GM23248 (cell line): ENCODE measurements around the gene XKR7. TPM values are rescaled to one million over a fixed set of nuclear protein-coding genes. Genes with fewer than 3 reads are reported as not detected.
A peak's percentile ranks its signal among the peaks of the same experiment; 100 is the strongest.

Experiments used
- DNase-seq: peaks from one replicate; pipeline ENCODE4 v3.0.0-alpha.2; 2015
- H2AFZ ChIP-seq: fragments of 200-600 bp; sonication (generic); 2 replicates; pipeline ENCODE4 v1.6.1; 2016; ENCODE audit warnings: antibody characterized with exemption
- H3F3A ChIP-seq: fragments of 200-600 bp; sonication (generic); 2 replicates; pipeline ENCODE4 v1.6.1; 2016; ENCODE audit warnings: mild to moderate bottlenecking, antibody characterized with exemption, mixed run types; ENCODE audit not compliant: insufficient read depth
- H3K27ac ChIP-seq: fragments of 200-600 bp; sonication (generic); 2 replicates; pipeline ENCODE4 v1.5.1; 2016; ENCODE audit warnings: mild to moderate bottlenecking
- H3K27me3 ChIP-seq: fragments of 200-600 bp; sonication (generic); replicated peaks from 2 replicates; pipeline ENCODE4 v1.6.1; 2016; ENCODE audit warnings: mild to moderate bottlenecking; ENCODE audit not compliant: insufficient read depth
- H3K36me3 ChIP-seq: fragments of 200-600 bp; sonication (generic); 2 replicates; pipeline ENCODE4 v1.6.1; 2016; ENCODE audit warnings: low read depth, mild to moderate bottlenecking
- H3K4me1 ChIP-seq: fragments of 200-600 bp; sonication (generic); 2 replicates; pipeline ENCODE4 v1.6.1; 2016; ENCODE audit warnings: mild to moderate bottlenecking; ENCODE audit not compliant: insufficient read depth
- H3K4me2 ChIP-seq: fragments of 200-600 bp; sonication (generic); one replicate; pipeline ENCODE4 v1.6.1; 2016; ENCODE audit warnings: mild to moderate bottlenecking; ENCODE audit not compliant: unreplicated experiment
- H3K4me3 ChIP-seq: fragments of 200-600 bp; sonication (generic); 2 replicates; pipeline ENCODE4 v1.5.1; 2016; ENCODE audit warnings: mild to moderate bottlenecking
- H3K79me2 ChIP-seq: fragments of 200-600 bp; sonication (generic); 2 replicates; pipeline ENCODE4 v1.6.1; 2016; ENCODE audit warnings: mild to moderate bottlenecking; ENCODE audit not compliant: insufficient read depth
- H3K9ac ChIP-seq: fragments of 200-600 bp; sonication (generic); 2 replicates; pipeline ENCODE4 v1.6.1; 2016; ENCODE audit warnings: mild to moderate bottlenecking
- H3K9me2 ChIP-seq: fragments of 200-600 bp; sonication (generic); 2 replicates; pipeline ENCODE4 v1.6.1; 2016; ENCODE audit warnings: mixed run types, mild to moderate bottlenecking, moderate library complexity; ENCODE audit not compliant: insufficient read depth
- H3K9me3 ChIP-seq: fragments of 200-600 bp; sonication (generic); one replicate; pipeline ENCODE4 v1.6.1; 2017; ENCODE audit warnings: low read depth
- H4K20me1 ChIP-seq: fragments of 200-600 bp; sonication (generic); 2 replicates; pipeline ENCODE4 v1.6.0; 2016; ENCODE audit not compliant: insufficient read depth
- EZH2 ChIP-seq: fragments of 200-600 bp; sonication (generic); IDR thresholded peaks from 2 replicates; pipeline ENCODE4 v1.6.1; 2018; ENCODE audit warnings: antibody characterized with exemption, mild to moderate bottlenecking; ENCODE audit not compliant: insufficient read depth, poor library complexity, severe bottlenecking
- EZH2phosphoT487 ChIP-seq: fragments of 200-600 bp; sonication (generic); IDR thresholded peaks from 2 replicates; pipeline ENCODE4 v1.6.1; 2018; ENCODE audit warnings: antibody characterized with exemption, moderate library complexity, mild to moderate bottlenecking, low read depth; ENCODE audit not compliant: insufficient read depth
- WGBS, 2 experiments: methylation state at CpG; one replicate each; pipeline ENCODE4 v1.1.6; 2015 to 2017; ENCODE audit warnings: low lambda C conversion rate in 2 of 2, low coverage in 1 of 2; ENCODE audit errors: missing lambda C conversion rate in 2 of 2; 5-methylcytosine and 5-hydroxymethylcytosine counted together
- in situ Hi-C: fragments of 300-500 bp; cut with MboI; formaldehyde crosslinking; loops from 2 replicates; pipeline ENCODE4 v1.15.0; 2020
- polyA plus RNA-seq: library from polyadenylated mRNA; unstranded; fragments of >200 nt; fragmentation: Nextera tagmentation; extraction: Ambion mirVana; gene quantifications from 2 replicates; pipeline ENCODE4 v1.2.1, GENCODE V29; 2016
- total RNA-seq: library from RNA; depleted of rRNA; stranded (reverse); fragments of >200 nt; shearing (Covaris generic); gene quantifications from 2 replicates; pipeline ENCODE4 v1.2.3, GENCODE V29; 2014

The XKR7 gene
- total and polyA plus RNA-seq, 2 experiments from 2014 or later, result not detected

GRCh38 chr20:31966991-31967655 lies 828 bp upstream of the XKR7 start:
- no peak overlapping the region for H3K27ac ChIP-seq
- H3K79me2 ChIP-seq, result no peaks in the 10 kb centered on the region
- no peak for DNase-seq
- no peaks in the 10 kb centered on the region for H3K4me1 ChIP-seq
- H3K4me3 ChIP-seq, result no peak overlapping the region
- peaks cover 58% of the 10 kb centered on the region for H3K27me3 ChIP-seq
- H3K9ac ChIP-seq, result no peak overlapping the region
- no peaks in the 10 kb centered on the region for H4K20me1 ChIP-seq
- no peaks in the 10 kb centered on the region for H3K9me3 ChIP-seq
- no peaks in the 10 kb centered on the region for H3F3A ChIP-seq
- no peak overlapping the region for H2AFZ ChIP-seq
- 1 to 2% methylated on average over 5 of the region's 5 CpGs for WGBS, 2 experiments
- TF ChIP-seq EZH2phosphoT487 (no peak), EZH2 (no peak)
- H3K4me2 ChIP-seq, result no peak overlapping the region
- H3K9me2 ChIP-seq, result no peaks in the 10 kb centered on the region
- H3K36me3 ChIP-seq, result no peaks in the 10 kb centered on the region
- in situ Hi-C loops, result no loop called here

GRCh38 chr20:31968291-31969126 lies 558 bp downstream of the XKR7 start:
- no peak overlapping the region for H3K4me2 ChIP-seq

GRCh38 chr20:31969991-31970390 lies 2.0 kb downstream of the XKR7 start:
- in situ Hi-C loops, result no loop called here
- 19 to 26% methylated on average over 5 of the region's 5 CpGs for whole genome bisulfite sequencing, 2 experiments
- no peak overlapping the region for H3K4me2 ChIP-seq
- H4K20me1 ChIP-seq, result no peaks in the 10 kb centered on the region
- no peak overlapping the region for H3K4me3 ChIP-seq
- H3K9me3 ChIP-seq, result no peaks in the 10 kb centered on the region
- H3K36me3 ChIP-seq, result no peaks in the 10 kb centered on the region
- H3K27me3 ChIP-seq, result peaks cover 49% of the 10 kb centered on the region
- H3K9ac ChIP-seq, result no peak overlapping the region
- no peaks in the 10 kb centered on the region for H3F3A ChIP-seq
- no peak overlapping the region for H2AFZ ChIP-seq
- TF ChIP-seq EZH2phosphoT487, result no peak
- no peak for TF ChIP-seq EZH2
- DNase-seq, result no peak
- no peak overlapping the region for H3K27ac ChIP-seq
- H3K4me1 ChIP-seq, result no peaks in the 10 kb centered on the region
- H3K79me2 ChIP-seq, result no peaks in the 10 kb centered on the region
- no peaks in the 10 kb centered on the region for H3K9me2 ChIP-seq

More at GRCh38 chr20:31968291-31969126, 558 bp downstream of the XKR7 start:
- Histone ChIP-seq H3K27me3 (peaks cover 58% of the 10 kb centered on the region), H3K27ac (no peak overlapping the region), H3K36me3 (no peaks in the 10 kb centered on the region), H2AFZ (no peak overlapping the region), H3K9me2 (no peaks in the 10 kb centered on the region), H3F3A (no peaks in the 10 kb centered on the region), H3K9ac (no peak overlapping the region), H3K4me3 (no peak overlapping the region), H3K9me3 (no peaks in the 10 kb centered on the region), H3K4me1 (no peaks in the 10 kb centered on the region), H3K79me2 (no peaks in the 10 kb centered on the region), H4K20me1 (no peaks in the 10 kb centered on the region)
- no peak for TF ChIP-seq EZH2
- no peak for TF ChIP-seq EZH2phosphoT487
- peak; percentile 74 for DNase-seq
- 2 to 3% methylated on average over 27 to 54 of the region's 57 CpGs for WGBS, 2 experiments
- in situ Hi-C loops, result no loop called here

- DNase-seq, result peak; percentile 21
- H3K4me1 ChIP-seq, result no peaks in the 10 kb centered on the region
- H3K36me3 ChIP-seq, result no peaks in the 10 kb centered on the region
- TF ChIP-seq EZH2phosphoT487, result no peak
- no peak for TF ChIP-seq EZH2
- H3K27ac ChIP-seq, result no peak overlapping the region
- no peak overlapping the region for H3K4me3 ChIP-seq
- no peaks in the 10 kb centered on the region for H3K79me2 ChIP-seq
- no peaks in the 10 kb centered on the region for H3F3A ChIP-seq
- H3K9me3 ChIP-seq, result no peaks in the 10 kb centered on the region
- H3K4me2 ChIP-seq, result no peak overlapping the region
- peaks cover 45% of the 10 kb centered on the region for H3K27me3 ChIP-seq
- in situ Hi-C loops, result no loop called here
- H3K9ac ChIP-seq, result no peak overlapping the region
- H2AFZ ChIP-seq, result no peak overlapping the region
- no peaks in the 10 kb centered on the region for H4K20me1 ChIP-seq
- H3K9me2 ChIP-seq, result no peaks in the 10 kb centered on the region
- WGBS, 2 experiments, result 7 to 8% methylated on average over 4 of the region's 4 CpGs
Observed at GRCh38 chr20:31972471-31973021, 4.6 kb downstream of the XKR7 start.
